Measurements from ENCODE around the gene CKS1B.

GRCh38 chr1:154935749-154936554 is 38.5 kb upstream of the CKS1B start:
- TF ChIP-seq CTCF (conservative IDR thresholded peaks at IDR 0.05; ENCODE audit: low read length) (no peak), EZH2phosphoT487 (IDR thresholded peaks at IDR 0.05; ENCODE audit: borderline replicate concordance, low read depth, low read length) (no peak)

Measured in OCI-LY7 (cell line).